PC-3 (cell line): Measurements from ENCODE around the gene SPATC1L. TPM values are rescaled to one million over a fixed set of nuclear protein-coding genes. Genes with fewer than 3 reads are reported as not detected.

Experiments used
- ATAC-seq: fragments of 200-7000 bp; cut with Tn5 transposase; 2 replicates; pipeline ENCODE4 v1.9.1; 2020; ENCODE audit warnings: mild to moderate bottlenecking, moderate library complexity
- BruUV-seq: library from RNA; stranded (reverse); fragments of 400-500 nt; replicated peaks from 2 replicates; lab custom pipeline; 2021; lab: Mats Ljungman, UMichigan
- CTCF ChIA-PET: fragments of 300-600 bp; sonication (Branson Sonifier 250); formaldehyde crosslinking; loops from one replicate; lab custom pipeline; 2022; ENCODE audit warnings: antibody characterized with exemption; lab: Charles Lee
- POLR2A ChIA-PET: fragments of 300-600 bp; sonication (Branson Sonifier 250); formaldehyde crosslinking; loops from one replicate; lab custom pipeline; 2022; ENCODE audit warnings: antibody characterized with exemption; ENCODE audit not compliant: unreplicated experiment; lab: Charles Lee
- DNase-seq: peaks from one replicate; pipeline ENCODE4 v3.0.0-alpha.2; 2015
- H2AFZ ChIP-seq: fragments of 300-600 bp; sonication (generic); 2 replicates; pipeline ENCODE4 v1.6.0; 2016; ENCODE audit warnings: antibody characterized with exemption, low read length
- H3F3A ChIP-seq: fragments of 300-600 bp; sonication (generic); one replicate; pipeline ENCODE4 v1.6.0; 2017; ENCODE audit warnings: antibody characterized with exemption, low read length, control low read depth, mild to moderate bottlenecking; ENCODE audit not compliant: unreplicated experiment
- H3K27ac ChIP-seq: fragments of 300-600 bp; sonication (generic); 2 replicates; pipeline ENCODE4 v1.5.1; 2016; ENCODE audit warnings: mild to moderate bottlenecking, low read length
- H3K27me3 ChIP-seq: fragments of 300-600 bp; sonication (generic); 2 replicates; pipeline ENCODE4 v1.6.1; 2016; ENCODE audit warnings: low read length, mixed read lengths
- H3K36me3 ChIP-seq: fragments of 300-600 bp; sonication (generic); 2 replicates; pipeline ENCODE4 v1.6.1; 2016; ENCODE audit warnings: low read depth, mixed run types, low read length, mixed read lengths
- H3K4me1 ChIP-seq: fragments of 300-600 bp; sonication (generic); 2 replicates; pipeline ENCODE4 v1.5.1; 2016; ENCODE audit warnings: low read length; ENCODE audit not compliant: insufficient read depth
- H3K4me2 ChIP-seq: fragments of 300-600 bp; sonication (generic); 2 replicates; pipeline ENCODE4 v1.6.0; 2016; ENCODE audit warnings: low read length
- H3K4me3 ChIP-seq: fragments of 300-600 bp; sonication (generic); 2 replicates; pipeline ENCODE4 v1.5.1; 2016; ENCODE audit warnings: mild to moderate bottlenecking, low read length, mixed read lengths
- H3K79me2 ChIP-seq: fragments of 300-600 bp; sonication (generic); 2 replicates; pipeline ENCODE4 v1.6.1; 2017; ENCODE audit warnings: low read length, mixed read lengths
- H3K9ac ChIP-seq: fragments of 300-600 bp; sonication (generic); 2 replicates; pipeline ENCODE4 v1.6.0; 2016; ENCODE audit warnings: mild to moderate bottlenecking, low read length
- H3K9me2 ChIP-seq: fragments of 300-600 bp; sonication (generic); replicated peaks from 2 replicates; pipeline ENCODE4 v1.6.1; 2016; ENCODE audit warnings: mixed run types, low read length, mixed read lengths
- H3K9me3 ChIP-seq: fragments of 300-600 bp; sonication (generic); 2 replicates; pipeline ENCODE4 v1.6.1; 2016; ENCODE audit warnings: low read length, mixed read lengths
- H4K20me1 ChIP-seq: fragments of 300-600 bp; sonication (generic); 2 replicates; pipeline ENCODE4 v1.6.1; 2016; ENCODE audit warnings: low read length, mixed read lengths
- CTCF ChIP-seq: fragments of 300-600 bp; sonication (generic); conservative IDR thresholded peaks from 2 replicates; pipeline ENCODE4 v1.5.1; 2017; ENCODE audit warnings: antibody characterized with exemption, low read depth, mild to moderate bottlenecking, low read length
- EZH2 ChIP-seq: fragments of 300-600 bp; sonication (generic); IDR thresholded peaks from one replicate; pipeline ENCODE4 v1.6.1; 2017; ENCODE audit warnings: antibody characterized with exemption, mild to moderate bottlenecking, low read length; ENCODE audit not compliant: unreplicated experiment
- EZH2phosphoT487 ChIP-seq: fragments of 300-600 bp; sonication (generic); IDR thresholded peaks from 2 replicates; pipeline ENCODE4 v1.6.1; 2018; ENCODE audit warnings: mild to moderate bottlenecking, antibody characterized with exemption, low read length, borderline replicate concordance
- intact Hi-C: fragments of 100-400 bp; cut with micrococcal nuclease; formaldehyde crosslinking; loops from 2 replicates; pipeline ENCODE4 v1.9.0; 2023
- total RNA-seq: library from RNA; depleted of rRNA; stranded (reverse); fragments of >200 nt; gene quantifications from 2 replicates; pipeline ENCODE4 v1.2.3, GENCODE V29; 2014

SPATC1L gene
- total RNA-seq, 1 experiment from 2014 or later, result 41.7 TPM

GRCh38 chr21:46129846-46130651 lies 54.2 kb downstream of the SPATC1L start:
- ChIA-PET CTCF (no interaction called here), POLR2A (no interaction called here)
- DNase-seq (no peak), ATAC-seq (no peak)
- no peak overlapping the region for H3K4me2 ChIP-seq
- H3K9ac ChIP-seq, result no peak overlapping the region
- H3K9me3 ChIP-seq, result no peaks in the 10 kb centered on the region
- H3K79me2 ChIP-seq, result no peaks in the 10 kb centered on the region
- H3K27ac ChIP-seq, result no peak overlapping the region
- H3K4me1 ChIP-seq, result no peaks in the 10 kb centered on the region
- H3K9me2 ChIP-seq, result no peaks in the 10 kb centered on the region
- TF ChIP-seq EZH2, result no peak
- no TSS peak for BruUV-seq
- H3F3A ChIP-seq, result no peaks in the 10 kb centered on the region
- H4K20me1 ChIP-seq, result no peaks in the 10 kb centered on the region
- no peak overlapping the region for H2AFZ ChIP-seq
- intact Hi-C loops, result no loop called here
- H3K36me3 ChIP-seq, result peaks cover 23% of the 10 kb centered on the region
- no peaks in the 10 kb centered on the region for H3K27me3 ChIP-seq
- no peak overlapping the region for H3K4me3 ChIP-seq

GRCh38 chr21:46128933-46129571 lies 55.2 kb downstream of the SPATC1L start:
- POLR2A ChIA-PET, result no interaction called here

More at GRCh38 chr21:46128933-46129571, 55.2 kb downstream of the SPATC1L start:
- Histone ChIP-seq H3K4me1 (no peaks in the 10 kb centered on the region), H3K4me3 (no peak overlapping the region), H2AFZ (no peak overlapping the region), H4K20me1 (no peaks in the 10 kb centered on the region), H3K36me3 (peaks cover 30% of the 10 kb centered on the region), H3K27ac (no peak overlapping the region), H3K4me2 (no peak overlapping the region), H3F3A (no peaks in the 10 kb centered on the region), H3K27me3 (no peaks in the 10 kb centered on the region), H3K9me2 (no peaks in the 10 kb centered on the region), H3K79me2 (no peaks in the 10 kb centered on the region), H3K9me3 (no peaks in the 10 kb centered on the region), H3K9ac (no peak overlapping the region)
- DNase-seq (no peak), ATAC-seq (no peak)
- BruUV-seq, result no TSS peak
- CTCF ChIA-PET, result no interaction called here
- TF ChIP-seq CTCF (no peak), EZH2phosphoT487 (no peak), EZH2 (no peak)
- intact Hi-C loops, result no loop called here
